ENCODE measurements around the gene SPAG8.

- TF ChIP-seq CTCF (IDR thresholded peaks at IDR 0.05) (no peak), POLR2A (IDR thresholded peaks at IDR 0.05) (no peak), POLR2AphosphoS5 (IDR thresholded peaks at IDR 0.05) (no peak)
Observed at GRCh38 chr9:35806101-35806500, 6.0 kb downstream of the SPAG8 start.

Data from breast epithelium (tissue), 3 donors.